GM06990 (cell line): ENCODE data around the gene MUC4.
"Not testable (repeated sequence)": the region's sequence is repeated elsewhere in the genome, so short reads cannot be mapped to it uniquely, and the experiment has no call there.

Experiments used
- DNase-seq: peaks from one replicate; pipeline ENCODE4 v3.0.0-alpha.2; 2011; ENCODE audit not compliant: insufficient read length; ENCODE audit errors: extremely low read depth
- H3K27me3 ChIP-seq: replicated peaks from 2 replicates; pipeline ENCODE4 v1.6.0; 2011; ENCODE audit warnings: low read length; ENCODE audit not compliant: control insufficient read depth, insufficient read depth
- H3K36me3 ChIP-seq: 2 replicates; pipeline ENCODE4 v1.5.1; 2011; ENCODE audit warnings: low read length; ENCODE audit not compliant: control insufficient read depth, insufficient read depth
- H3K4me3 ChIP-seq: replicated peaks from 2 replicates; pipeline ENCODE4 v1.5.1; 2011; ENCODE audit warnings: low read depth, mild to moderate bottlenecking, control low read depth, low read length
- TF ChIP-seq, protein P1 (sequence below): IDR thresholded peaks from 2 replicates; pipeline ENCODE4 v1.5.1; 2011; ENCODE audit warnings: low read length, control low read depth, mild to moderate bottlenecking, inconsistent platforms; ENCODE audit not compliant: insufficient read depth, poor library complexity, severe bottlenecking

Gene MUC4

DNA sequence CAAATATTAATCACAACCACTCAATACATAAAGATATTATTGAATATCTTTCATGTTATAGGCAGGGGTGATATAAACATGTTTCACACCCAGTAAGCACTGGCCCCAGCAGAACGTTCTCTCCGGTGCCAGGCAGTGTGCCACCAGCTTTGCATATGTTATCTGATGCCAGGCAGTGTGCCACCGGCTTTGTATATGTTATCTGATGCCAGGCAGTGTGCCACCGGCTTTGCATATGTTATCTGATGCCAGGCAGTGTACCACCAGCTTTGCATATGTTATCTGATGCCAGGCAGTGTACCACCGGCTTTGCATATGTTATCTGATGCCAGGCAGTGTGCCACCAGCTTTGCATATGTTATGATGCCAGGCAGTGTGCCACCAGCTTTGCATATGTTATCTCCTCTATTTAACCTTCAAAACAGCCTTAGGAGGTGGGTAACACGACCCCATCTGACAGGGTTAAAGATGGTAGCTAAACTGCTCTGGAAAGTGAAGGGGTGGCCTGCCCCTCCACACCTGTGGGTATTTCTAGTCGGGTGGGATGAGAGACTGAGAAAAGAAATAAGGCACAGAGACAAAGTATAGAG lies 84.0 kb downstream of the MUC4 start:
- TF ChIP-seq, protein P1, sequence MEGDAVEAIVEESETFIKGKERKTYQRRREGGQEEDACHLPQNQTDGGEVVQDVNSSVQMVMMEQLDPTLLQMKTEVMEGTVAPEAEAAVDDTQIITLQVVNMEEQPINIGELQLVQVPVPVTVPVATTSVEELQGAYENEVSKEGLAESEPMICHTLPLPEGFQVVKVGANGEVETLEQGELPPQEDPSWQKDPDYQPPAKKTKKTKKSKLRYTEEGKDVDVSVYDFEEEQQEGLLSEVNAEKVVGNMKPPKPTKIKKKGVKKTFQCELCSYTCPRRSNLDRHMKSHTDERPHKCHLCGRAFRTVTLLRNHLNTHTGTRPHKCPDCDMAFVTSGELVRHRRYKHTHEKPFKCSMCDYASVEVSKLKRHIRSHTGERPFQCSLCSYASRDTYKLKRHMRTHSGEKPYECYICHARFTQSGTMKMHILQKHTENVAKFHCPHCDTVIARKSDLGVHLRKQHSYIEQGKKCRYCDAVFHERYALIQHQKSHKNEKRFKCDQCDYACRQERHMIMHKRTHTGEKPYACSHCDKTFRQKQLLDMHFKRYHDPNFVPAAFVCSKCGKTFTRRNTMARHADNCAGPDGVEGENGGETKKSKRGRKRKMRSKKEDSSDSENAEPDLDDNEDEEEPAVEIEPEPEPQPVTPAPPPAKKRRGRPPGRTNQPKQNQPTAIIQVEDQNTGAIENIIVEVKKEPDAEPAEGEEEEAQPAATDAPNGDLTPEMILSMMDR = no peak
- Histone ChIP-seq H3K36me3 (no peaks in the 10 kb centered on the region), H3K27me3 (no peaks in the 10 kb centered on the region; the same call in 1 of the 2 replicates), H3K4me3 (no peak overlapping the region)
- DNase-seq = no peak

DNA sequence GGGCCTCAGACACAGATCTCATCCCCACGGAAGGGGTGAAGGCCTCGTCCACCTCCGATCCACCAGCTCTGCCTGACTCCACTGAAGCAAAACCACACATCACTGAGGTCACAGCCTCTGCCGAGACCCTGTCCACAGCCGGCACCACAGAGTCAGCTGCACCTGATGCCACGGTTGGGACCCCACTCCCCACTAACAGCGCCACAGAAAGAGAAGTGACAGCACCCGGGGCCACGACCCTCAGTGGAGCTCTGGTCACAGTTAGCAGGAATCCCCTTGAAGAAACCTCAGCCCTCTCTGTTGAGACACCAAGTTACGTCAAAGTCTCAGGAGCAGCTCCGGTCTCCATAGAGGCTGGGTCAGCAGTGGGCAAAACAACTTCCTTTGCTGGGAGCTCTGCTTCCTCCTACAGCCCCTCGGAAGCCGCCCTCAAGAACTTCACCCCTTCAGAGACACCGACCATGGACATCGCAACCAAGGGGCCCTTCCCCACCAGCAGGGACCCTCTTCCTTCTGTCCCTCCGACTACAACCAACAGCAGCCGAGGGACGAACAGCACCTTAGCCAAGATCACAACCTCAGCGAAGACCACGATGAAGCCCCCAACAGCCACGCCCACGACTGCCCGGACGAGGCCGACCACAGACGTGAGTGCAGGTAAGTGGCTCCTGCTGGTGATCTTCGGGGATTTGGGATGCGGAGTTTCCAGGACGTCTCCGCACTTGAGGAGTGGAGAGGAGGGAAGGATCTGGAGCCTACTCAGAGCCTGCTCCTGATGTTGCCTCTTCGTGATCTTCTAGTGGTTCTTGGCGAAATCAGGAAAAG lies 85.6 kb downstream of the MUC4 start:
- not testable (repeated sequence) for H3K27me3 ChIP-seq, DNase-seq, H3K36me3 ChIP-seq, H3K4me3 ChIP-seq

DNA sequence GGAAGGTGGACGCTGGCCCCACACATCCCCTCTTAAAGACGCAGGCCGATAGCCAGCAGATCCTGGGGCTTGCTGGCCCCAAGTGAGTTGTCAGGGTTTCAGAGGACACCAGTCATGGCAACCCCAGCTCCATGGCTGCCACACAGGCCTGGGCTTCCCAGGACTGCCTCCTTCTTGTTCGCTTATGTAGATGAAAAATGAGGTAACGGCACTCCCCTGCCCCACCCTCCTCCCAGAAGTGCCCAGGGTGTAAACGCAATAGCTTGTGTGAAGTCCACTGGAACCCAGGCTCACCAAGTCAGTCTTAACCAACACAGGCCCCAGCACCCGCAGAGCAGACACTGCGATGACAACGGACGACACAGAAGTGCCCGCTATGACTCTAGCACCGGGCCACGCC lies 87.4 kb downstream of the MUC4 start:
- not testable (repeated sequence) for H3K36me3 ChIP-seq, DNase-seq, H3K4me3 ChIP-seq, H3K27me3 ChIP-seq

DNA sequence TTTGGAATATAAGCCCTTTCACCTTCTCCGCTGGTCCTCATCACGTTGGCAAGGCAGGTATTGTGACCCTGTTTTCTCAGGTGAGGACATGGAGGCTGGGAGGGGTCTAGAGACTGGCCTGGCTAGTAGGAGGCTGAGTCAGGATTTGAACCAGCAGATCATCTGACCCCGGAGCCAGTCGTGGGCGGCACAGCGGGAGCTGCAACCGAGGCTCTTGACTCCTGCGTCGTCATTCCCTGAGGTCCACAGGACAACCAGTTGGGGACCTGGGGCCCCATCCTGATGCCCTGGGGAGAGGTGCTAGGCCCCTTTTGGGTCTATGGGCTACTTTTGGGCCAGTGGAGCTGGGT lies 88.8 kb downstream of the MUC4 start:
- not testable (repeated sequence) for H3K27me3 ChIP-seq, DNase-seq, H3K36me3 ChIP-seq, H3K4me3 ChIP-seq

DNA sequence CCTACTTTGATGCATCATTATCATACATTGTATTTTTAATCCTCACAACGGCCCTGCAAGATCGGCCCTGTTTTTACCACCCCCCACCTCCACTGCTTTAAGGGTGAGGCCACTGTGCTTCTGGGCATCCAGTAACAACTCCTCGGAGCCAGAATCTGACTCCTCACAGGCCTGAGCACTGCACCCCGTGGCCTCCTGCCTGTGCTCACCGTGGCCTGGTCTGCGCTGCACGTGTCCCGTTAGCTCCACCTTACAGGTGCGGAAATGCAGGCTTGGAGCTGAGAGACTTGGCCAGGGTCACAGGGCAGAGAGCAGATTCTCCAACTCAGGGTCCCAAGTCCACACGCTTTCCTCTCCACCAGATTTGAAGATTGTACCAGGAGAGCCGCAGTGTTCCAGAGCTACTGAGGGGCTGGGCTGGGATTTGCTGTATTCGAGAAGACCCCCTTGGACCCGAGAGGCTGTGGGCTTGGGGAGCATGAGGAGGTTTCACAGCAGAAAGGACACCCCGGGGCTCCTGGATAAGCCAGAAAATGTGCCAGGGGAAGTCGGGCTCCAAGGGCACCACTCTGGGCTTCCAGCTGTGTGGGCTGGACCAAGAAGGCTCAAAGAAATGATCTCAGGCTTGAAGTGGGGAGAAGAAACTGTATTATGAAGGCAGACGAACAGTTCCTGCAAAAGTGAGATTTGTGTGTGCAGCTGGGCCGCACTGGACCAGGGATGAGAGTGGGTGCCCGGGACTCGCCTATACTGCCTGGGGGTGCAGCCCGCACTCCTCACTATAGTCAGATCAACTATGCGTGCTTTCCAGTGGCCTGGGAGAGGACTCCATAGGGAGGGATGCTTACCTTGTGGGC lies 89.4 kb downstream of the MUC4 start:
- not testable (repeated sequence) for H3K4me3 ChIP-seq, DNase-seq, H3K27me3 ChIP-seq, H3K36me3 ChIP-seq

DNA sequence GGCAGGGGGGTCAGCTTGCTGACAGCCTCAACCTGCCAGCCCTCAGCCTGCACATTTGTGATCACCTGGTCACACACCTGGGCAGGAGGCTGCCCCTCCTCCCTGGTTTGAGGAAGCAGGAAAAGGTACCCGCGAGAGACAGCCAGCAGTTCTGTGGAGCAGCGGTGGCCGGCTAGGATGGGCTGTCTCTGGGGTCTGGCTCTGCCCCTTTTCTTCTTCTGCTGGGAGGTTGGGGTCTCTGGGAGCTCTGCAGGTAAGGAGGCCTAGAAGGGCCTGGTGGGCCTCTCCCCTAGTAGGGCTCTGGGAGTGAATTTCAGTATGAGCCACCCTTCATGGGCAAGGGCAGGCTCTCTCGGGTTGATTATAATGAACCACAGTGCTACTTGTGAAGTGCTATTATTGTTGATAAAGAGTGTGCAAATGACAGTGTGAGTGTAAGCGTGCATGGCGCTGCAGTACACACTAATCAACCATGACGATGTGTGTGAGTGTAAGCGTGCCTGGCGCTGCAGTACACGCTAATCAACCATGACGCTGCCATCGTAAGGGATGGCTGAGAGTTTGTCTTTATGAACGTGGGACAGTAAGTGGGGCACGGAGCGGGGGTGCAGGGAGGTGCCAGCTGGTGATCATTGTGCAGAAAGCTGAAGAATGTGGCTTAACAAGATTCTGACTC lies 90.8 kb downstream of the MUC4 start, which contains the start of gene MUC20:
Gene MUC20, plus strand, starts transcription at position 148 of the 676 bp plus-strand sequence. Its CDS starts 30 bp downstream, at position 178.
- H3K4me3 ChIP-seq, H3K36me3 ChIP-seq, DNase-seq: not testable (repeated sequence)

DNA sequence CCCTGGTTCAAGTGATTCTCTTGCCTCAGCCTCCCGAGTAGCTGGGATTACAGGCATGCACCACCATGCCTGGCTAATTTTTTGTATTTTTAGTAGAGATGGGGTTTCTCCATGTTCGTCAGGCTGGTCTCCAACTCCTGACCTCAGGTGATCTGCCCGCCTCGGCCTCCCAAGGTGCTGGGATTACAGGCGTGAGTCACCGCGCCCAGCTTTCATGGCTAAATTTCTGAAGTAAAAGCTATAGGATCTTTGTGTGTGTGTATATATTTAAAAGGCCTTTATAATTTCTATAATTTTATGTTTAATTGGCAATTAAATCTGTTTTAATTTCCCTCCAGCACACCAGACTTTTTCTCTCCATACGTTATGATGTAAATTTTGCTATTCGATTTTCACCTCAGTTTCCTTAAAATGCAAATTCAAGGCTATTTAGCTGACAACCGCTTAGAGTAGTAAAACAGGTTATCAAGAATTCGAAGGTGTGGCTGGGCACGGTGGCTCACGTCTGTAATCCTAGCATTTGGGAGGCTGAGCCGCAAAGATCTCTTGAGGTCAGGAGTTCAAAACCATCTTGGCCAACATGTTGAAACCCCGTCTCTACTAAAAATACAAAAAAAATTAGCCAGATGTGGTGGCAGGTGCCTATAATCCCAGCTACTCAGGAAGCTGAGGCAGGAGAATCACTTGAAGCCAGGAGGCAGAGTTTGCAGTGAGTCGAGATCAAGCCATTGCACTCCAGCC lies 92.0 kb downstream of the MUC4 start:
- not testable (repeated sequence) for H3K27me3 ChIP-seq, DNase-seq, H3K4me3 ChIP-seq, H3K36me3 ChIP-seq

More for the DNA sequence above, 90.8 kb downstream of the MUC4 start, which contains the start of gene MUC20:
- H3K27me3 ChIP-seq = not testable (repeated sequence)

DNA sequence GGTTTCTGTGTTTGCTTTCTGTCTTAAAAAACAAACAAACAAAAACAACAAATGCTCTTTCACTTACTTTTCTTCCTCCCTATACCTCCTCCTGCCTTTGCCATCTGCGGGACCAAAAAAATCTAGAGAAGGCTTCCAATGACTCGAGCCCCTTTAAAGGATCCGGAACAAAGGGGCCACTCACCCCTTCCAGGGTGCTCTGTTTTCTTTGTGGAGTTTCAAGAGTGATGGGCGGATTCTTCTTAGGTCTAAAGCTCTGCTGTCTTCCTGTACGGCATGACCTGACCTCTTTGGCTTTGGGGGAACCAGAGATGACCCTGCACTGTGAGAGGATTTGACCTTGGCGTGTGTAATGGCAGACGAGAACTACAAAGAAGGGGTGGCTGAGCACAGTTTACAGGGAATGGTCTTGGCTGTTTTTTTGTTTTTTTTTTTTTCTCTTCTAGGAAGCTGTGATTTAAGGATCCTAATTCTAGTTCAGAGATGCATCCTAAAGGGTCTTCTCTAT lies 93.2 kb downstream of the MUC4 start:
- Histone ChIP-seq H3K36me3 (no peaks in the 10 kb centered on the region), H3K27me3 (no peaks in the 10 kb centered on the region; the same call in 1 of the 2 replicates), H3K4me3 (no peak overlapping the region)
- TF ChIP-seq, protein P1 = no peak
- no peak for DNase-seq
